Brain pericyte (primary cell): ENCODE results near the gene ANKFN1.

Source experiments
- DNase-seq: peaks from one replicate; pipeline ENCODE4 v3.0.0-alpha.2; 2012; ENCODE audit warnings: low read depth, low spot score

The ANKFN1 gene

GRCh38 chr17:56177361-56177760 lies 24.1 kb downstream of the ANKFN1 start:
- DNase-seq, result no peak

- no peak for DNase-seq
These were observed 24.9 kb downstream of the ANKFN1 start for GRCh38 chr17:56178203-56178602.

- no peak for DNase-seq
These were observed 28.8 kb downstream of the ANKFN1 start for GRCh38 chr17:56182081-56182480.

- DNase-seq, result no peak
These were observed 31.4 kb downstream of the ANKFN1 start for GRCh38 chr17:56184650-56185049.

GRCh38 chr17:56185491-56186221 lies 32.4 kb downstream of the ANKFN1 start:
- no peak for DNase-seq

GRCh38 chr17:56186222-56186786 lies 33.0 kb downstream of the ANKFN1 start:
- DNase-seq, result no peak

GRCh38 chr17:56203430-56203829 lies 50.2 kb downstream of the ANKFN1 start:
- no peak for DNase-seq

GRCh38 chr17:56206351-56206750 lies 53.1 kb downstream of the ANKFN1 start:
- DNase-seq, result no peak

GRCh38 chr17:56213031-56213430 lies 59.8 kb downstream of the ANKFN1 start:
- DNase-seq, result no peak

- DNase-seq, result no peak
These were observed 64.6 kb downstream of the ANKFN1 start for GRCh38 chr17:56217921-56218320.

GRCh38 chr17:56222255-56222654 lies 69.0 kb downstream of the ANKFN1 start:
- no peak for DNase-seq

GRCh38 chr17:56230660-56231059 lies 77.4 kb downstream of the ANKFN1 start:
- no peak for DNase-seq

GRCh38 chr17:56231252-56231651 lies 78.0 kb downstream of the ANKFN1 start:
- no peak for DNase-seq

- no peak for DNase-seq
These were observed 78.4 kb downstream of the ANKFN1 start for GRCh38 chr17:56231693-56232092.

- no peak for DNase-seq
These were observed 91.1 kb downstream of the ANKFN1 start for GRCh38 chr17:56244268-56244890.

GRCh38 chr17:56247816-56248215 lies 94.5 kb downstream of the ANKFN1 start:
- no peak for DNase-seq

- no peak for DNase-seq
These were observed 103.8 kb downstream of the ANKFN1 start for GRCh38 chr17:56257075-56257474.

GRCh38 chr17:56260376-56261002 lies 107.2 kb downstream of the ANKFN1 start:
- no peak for DNase-seq

GRCh38 chr17:56262803-56263202 lies 109.5 kb downstream of the ANKFN1 start:
- DNase-seq, result no peak

GRCh38 chr17:56269556-56270389 lies 116.5 kb downstream of the ANKFN1 start:
- no peak for DNase-seq

GRCh38 chr17:56274491-56274890 lies 121.2 kb downstream of the ANKFN1 start:
- no peak for DNase-seq

GRCh38 chr17:56284482-56284881 lies 131.2 kb downstream of the ANKFN1 start:
- DNase-seq, result no peak
